RWPE1 (cell line): ENCODE measurements around the gene HERC4.
"Not testable (repeated sequence)": the region's sequence is repeated elsewhere in the genome, so short reads cannot be mapped to it uniquely, and the experiment has no call there.

Source experiments
- CTCF ChIA-PET: fragments of 350-600 bp; sonication (Branson Sonifier 250); formaldehyde crosslinking; extraction: SDS; loops from one replicate; lab custom pipeline; 2021; lab: Yijun Ruan, JAX
- POLR2A ChIA-PET: fragments of 400-600 bp; formaldehyde crosslinking; extraction: SDS; loops from one replicate; lab custom pipeline; 2020; ENCODE audit warnings: antibody characterized with exemption; ENCODE audit not compliant: low non-redundant PET; lab: Yijun Ruan, JAX
- DNase-seq: peaks from one replicate; pipeline ENCODE4 v3.0.0; 2012; ENCODE audit warnings: low spot score
- H3K27ac ChIP-seq: fragments of 450-650 bp; 2 replicates; pipeline ENCODE4 v1.5.1; 2017
- CTCF ChIP-seq: fragments of 450-650 bp; conservative IDR thresholded peaks from 2 replicates; pipeline ENCODE4 v1.5.1; 2017; ENCODE audit warnings: low read depth, mild to moderate bottlenecking

Gene HERC4

GRCh38 chr10:67976292-67977245, 98.5 kb downstream of the HERC4 start:
- H3K27ac ChIP-seq = peak overlapping the region; percentile 22; the same call in 1 of the 2 replicates
- ChIA-PET CTCF (interaction anchor here (0.9 kb wide), 1 partner anchor 35 kb away, joined by 3 read pairs; no protein-coding TSS in a partner anchor), POLR2A (no interaction called here)
- no peak for TF ChIP-seq CTCF
- no peak for DNase-seq

- DNase-seq = no peak
- ChIA-PET CTCF (no interaction called here), POLR2A (no interaction called here)
- no peak overlapping the region for H3K27ac ChIP-seq
- TF ChIP-seq CTCF = no peak
Observed at GRCh38 chr10:67975871-67976270, 99.2 kb downstream of the HERC4 start.

GRCh38 chr10:67971311-67971710, 103.8 kb downstream of the HERC4 start:
- ChIA-PET POLR2A (no interaction called here), CTCF (no interaction called here)
- TF ChIP-seq CTCF = no peak
- DNase-seq = no peak
- no peak overlapping the region for H3K27ac ChIP-seq

- H3K27ac ChIP-seq = no peak overlapping the region
- no peak for DNase-seq
- POLR2A ChIA-PET = no interaction called here
- CTCF ChIA-PET = no interaction called here
- TF ChIP-seq CTCF = no peak
Observed at GRCh38 chr10:67969875-67970274, 105.2 kb downstream of the HERC4 start.

- H3K27ac ChIP-seq, DNase-seq, POLR2A ChIA-PET: not testable (repeated sequence)
- CTCF ChIA-PET = interaction anchor here (0.6 to 1.2 kb wide), 2 partner anchors 15 to 206 kb away, joined by 3 to 4 read pairs; no protein-coding TSS in a partner anchor
Observed at GRCh38 chr10:67966035-67966434, 109.0 kb downstream of the HERC4 start.

GRCh38 chr10:67965456-67965855, 109.6 kb downstream of the HERC4 start:
- no peak overlapping the region for H3K27ac ChIP-seq
- CTCF ChIA-PET = interaction anchor here (1.2 kb wide), 1 partner anchor 14 kb away, joined by 4 read pairs; no protein-coding TSS in a partner anchor
- no peak for DNase-seq
- POLR2A ChIA-PET = no interaction called here
- TF ChIP-seq CTCF = no peak
